Calu3 (cell line): ENCODE measurements around the gene CDA. TPM values are rescaled to one million over a fixed set of nuclear protein-coding genes. Genes with fewer than 3 reads are reported as not detected.

Experiments
- Bru-seq: library from RNA; stranded (reverse); fragments of 400-500 nt; gene quantifications from one replicate; lab custom pipeline; 2021; lab: Mats Ljungman, UMichigan
- BruChase-seq, 2 experiments: library from RNA; stranded (reverse); fragments of 400-500 nt; gene quantifications; one replicate each; lab custom pipeline; 2021; lab: Mats Ljungman, UMichigan
- BruUV-seq: library from RNA; stranded (reverse); fragments of 400-500 nt; replicated peaks from 2 replicates; lab custom pipeline; 2021; lab: Mats Ljungman, UMichigan
- CTCF ChIA-PET: fragments of 300-600 bp; sonication (Branson Sonifier 250); formaldehyde crosslinking; loops from one replicate; lab custom pipeline; 2022; ENCODE audit warnings: antibody characterized with exemption; lab: Charles Lee
- DNase-seq: peaks from one replicate; pipeline ENCODE4 v3.0.0; 2022
- H3K27ac Mint-ChIP-seq: one replicate; pipeline ENCODE4 v1.8.0; 2022; ENCODE audit warnings: mixed read lengths; ENCODE audit not compliant: unreplicated experiment
- H3K27me3 Mint-ChIP-seq: one replicate; pipeline ENCODE4 v1.8.0; 2022; ENCODE audit warnings: mixed read lengths; ENCODE audit not compliant: unreplicated experiment
- H3K36me3 Mint-ChIP-seq: one replicate; pipeline ENCODE4 v1.8.0; 2022; ENCODE audit warnings: mild to moderate bottlenecking, moderate library complexity, mixed read lengths; ENCODE audit not compliant: insufficient read depth, unreplicated experiment
- H3K4me1 Mint-ChIP-seq: one replicate; pipeline ENCODE4 v1.8.0; 2022; ENCODE audit warnings: mild to moderate bottlenecking, low read depth, mixed read lengths; ENCODE audit not compliant: unreplicated experiment
- H3K4me3 Mint-ChIP-seq: one replicate; pipeline ENCODE4 v1.8.0; 2022; ENCODE audit warnings: mild to moderate bottlenecking, low read depth, moderate library complexity, mixed read lengths; ENCODE audit not compliant: unreplicated experiment
- H3K9me3 Mint-ChIP-seq: one replicate; pipeline ENCODE4 v1.8.0; 2022; ENCODE audit warnings: low read depth, mixed read lengths; ENCODE audit not compliant: unreplicated experiment
- CTCF ChIP-seq: fragments of 200-600 bp; IDR thresholded peaks from one replicate; pipeline ENCODE4 v1.8.0; 2022; ENCODE audit warnings: antibody characterized with exemption; ENCODE audit not compliant: unreplicated experiment
- intact Hi-C: fragments of 100-400 bp; cut with micrococcal nuclease; formaldehyde crosslinking; loops from one replicate; pipeline ENCODE4 v1.10.0; 2022; ENCODE audit not compliant: unreplicated experiment
- long read RNA-seq: library from polyadenylated mRNA; stranded (forward); transcript quantifications from one replicate; pipeline ENCODE4 v2.0.0, GENCODE V29; 2022
- total RNA-seq: library from RNA; stranded (reverse); gene quantifications from 2 replicates; pipeline ENCODE4 v1.2.3, GENCODE V29; 2022

Gene CDA
- total RNA-seq: 7.4 and 9.0 TPM in 2 replicates
- Bru-seq, nascent RNA: percentile 35 among the genes with signal in this experiment
- BruChase-seq, experiment 1, labeled RNA remaining after a 6-hour chase: percentile 37 among the genes with signal in this experiment
- percentile 35 among the genes with signal in this experiment for BruChase-seq, experiment 2, labeled RNA remaining after a 2-hour chase
- long read RNA-seq, transcript CDA-201 (4 exons, 963 nt): major isoform, 9 of 11 reads
- long read RNA-seq, partial matches to known transcripts: 1 of 11 reads
- long read RNA-seq, other reads (novel, unspliced or antisense): 0 of 11 reads

GRCh38 chr1:20588634-20589225 is at the start of gene CDA:
TSS of gene CDA (plus strand) at chr1:20589097. CDS start at chr1:20589130, 33 bp downstream.
- Mint-ChIP-seq H3K36me3 (peaks cover 7% of the 10 kb centered on the region), H3K27me3 (no peaks in the 10 kb centered on the region), H3K4me1 (peaks cover 10% of the 10 kb centered on the region), H3K4me3 (peak within 1 kb of the TSS; percentile 68), H3K27ac (peak within 1 kb of the TSS; percentile 66), H3K9me3 (no peaks in the 10 kb centered on the region)
- no TSS peak for BruUV-seq
- CTCF ChIA-PET: interaction anchor here (1.0 to 1.4 kb wide), 3 partner anchors 14 to 45 kb away, joined by 3 to 7 read pairs (median 6); no protein-coding TSS in a partner anchor
- TF ChIP-seq CTCF: no peak
- peak; percentile 58 for DNase-seq
- intact Hi-C loops: no loop called here

- no peak for TF ChIP-seq CTCF
- H3K4me3 Mint-ChIP-seq: no peak overlapping the region
- peaks cover 83% of the 10 kb centered on the region for H3K27me3 Mint-ChIP-seq
- H3K36me3 Mint-ChIP-seq: no peaks in the 10 kb centered on the region
- H3K4me1 Mint-ChIP-seq: peaks cover 12% of the 10 kb centered on the region
- H3K9me3 Mint-ChIP-seq: no peaks in the 10 kb centered on the region
- no peak for DNase-seq
- no peak overlapping the region for H3K27ac Mint-ChIP-seq
- intact Hi-C loops: no loop called here
- CTCF ChIA-PET: no interaction called here
- BruUV-seq: no TSS peak
These were observed 48.6 kb upstream of the CDA start for GRCh38 chr1:20540281-20540680.

GRCh38 chr1:20546637-20547036 is 42.3 kb upstream of the CDA start:
- Mint-ChIP-seq H3K9me3 (no peaks in the 10 kb centered on the region), H3K27me3 (peaks cover 79% of the 10 kb centered on the region), H3K4me1 (no peaks in the 10 kb centered on the region), H3K36me3 (no peaks in the 10 kb centered on the region), H3K27ac (no peak overlapping the region), H3K4me3 (no peak overlapping the region)
- CTCF ChIA-PET: interaction anchor here (0.6 kb wide), 1 partner anchor 32 kb away, joined by 4 read pairs; no protein-coding TSS in a partner anchor
- TF ChIP-seq CTCF: no peak
- intact Hi-C loops: no loop called here
- no peak for DNase-seq
- BruUV-seq: no TSS peak

- Mint-ChIP-seq H3K36me3 (peaks cover 6% of the 10 kb centered on the region), H3K9me3 (no peaks in the 10 kb centered on the region), H3K27me3 (peaks cover 35% of the 10 kb centered on the region), H3K4me1 (no peaks in the 10 kb centered on the region), H3K4me3 (no peak overlapping the region), H3K27ac (no peak overlapping the region)
- BruUV-seq: no TSS peak
- no peak for TF ChIP-seq CTCF
- DNase-seq: no peak
- intact Hi-C loops: no loop called here
- CTCF ChIA-PET: interaction anchor here (0.6 to 0.8 kb wide), 2 partner anchors 16 to 670 kb away, joined by 3 to 4 read pairs; no protein-coding TSS in a partner anchor
These were observed 37.7 kb upstream of the CDA start for GRCh38 chr1:20551161-20551560.
